ENCODE data around the gene NR1H3.

The NR1H3 gene

DNA sequence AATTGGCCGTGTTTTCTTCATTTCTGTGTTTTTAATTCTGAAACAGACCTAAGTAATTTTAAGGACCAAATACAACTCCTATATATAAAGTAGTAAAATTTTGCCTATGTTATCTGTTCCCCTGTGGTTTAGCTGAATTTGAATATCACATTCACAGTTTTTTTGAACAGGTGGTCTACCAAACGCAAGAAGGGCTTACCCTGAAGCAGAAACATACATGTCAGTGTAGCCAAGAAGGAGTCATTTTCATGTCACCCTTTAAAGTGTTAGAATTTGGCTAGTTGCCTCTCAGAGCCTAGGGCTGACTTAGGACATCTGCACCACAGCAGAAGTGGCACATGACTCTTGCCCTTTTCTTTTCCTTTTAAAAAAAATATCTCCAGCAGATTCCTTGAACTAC lies 60.4 kb downstream of the NR1H3 start:
- TF ChIP-seq, protein P1, sequence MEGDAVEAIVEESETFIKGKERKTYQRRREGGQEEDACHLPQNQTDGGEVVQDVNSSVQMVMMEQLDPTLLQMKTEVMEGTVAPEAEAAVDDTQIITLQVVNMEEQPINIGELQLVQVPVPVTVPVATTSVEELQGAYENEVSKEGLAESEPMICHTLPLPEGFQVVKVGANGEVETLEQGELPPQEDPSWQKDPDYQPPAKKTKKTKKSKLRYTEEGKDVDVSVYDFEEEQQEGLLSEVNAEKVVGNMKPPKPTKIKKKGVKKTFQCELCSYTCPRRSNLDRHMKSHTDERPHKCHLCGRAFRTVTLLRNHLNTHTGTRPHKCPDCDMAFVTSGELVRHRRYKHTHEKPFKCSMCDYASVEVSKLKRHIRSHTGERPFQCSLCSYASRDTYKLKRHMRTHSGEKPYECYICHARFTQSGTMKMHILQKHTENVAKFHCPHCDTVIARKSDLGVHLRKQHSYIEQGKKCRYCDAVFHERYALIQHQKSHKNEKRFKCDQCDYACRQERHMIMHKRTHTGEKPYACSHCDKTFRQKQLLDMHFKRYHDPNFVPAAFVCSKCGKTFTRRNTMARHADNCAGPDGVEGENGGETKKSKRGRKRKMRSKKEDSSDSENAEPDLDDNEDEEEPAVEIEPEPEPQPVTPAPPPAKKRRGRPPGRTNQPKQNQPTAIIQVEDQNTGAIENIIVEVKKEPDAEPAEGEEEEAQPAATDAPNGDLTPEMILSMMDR (IDR thresholded peaks at IDR 0.05; ENCODE audit: low read depth, low read length, missing control alignments), result no peak
- H3K4me3 ChIP-seq (ENCODE audit: low read depth, low read length), result no peak overlapping the region
- no peak for DNase-seq (ENCODE audit: low read depth)

Measured in GM12864 (cell line).